ENCODE results near the gene UBA52.
"Not testable (repeated sequence)": the region's sequence is repeated elsewhere in the genome, so short reads cannot be mapped to it uniquely, and the experiment has no call there.

The UBA52 gene

GRCh38 chr19:18571564-18572344 is at the start of gene UBA52:
Gene UBA52 (plus strand): TSS chr19:18571857. CDS start chr19:18573301, 1,444 bp downstream.
- TF ChIP-seq EZH2phosphoT487 (conservative IDR thresholded peaks at IDR 0.05; ENCODE audit: low read length) = no peak
- no peak for TF ChIP-seq CTCF (IDR thresholded peaks at IDR 0.05; ENCODE audit: insufficient read depth, low read length, poor library complexity, severe bottlenecking)
- peaks cover 18% of the 10 kb centered on the region; the same call in 1 of the 2 replicates for H3K36me3 ChIP-seq (ENCODE audit: low read length)
- H3F3A ChIP-seq (ENCODE audit: insufficient read depth) = peaks cover 7% of the 10 kb centered on the region; the same call in 1 of the 2 replicates
- H3K4me3 ChIP-seq (ENCODE audit: insufficient read depth, low read length, poor library complexity, severe bottlenecking) = peak within 1 kb of the TSS; percentile 87
- no peaks in the 10 kb centered on the region for H3K9me3 ChIP-seq (ENCODE audit: insufficient read depth, low read length)
- H3K27ac ChIP-seq (ENCODE audit: low read depth, low read length) = peak within 1 kb of the TSS; percentile 71
- H4K20me1 ChIP-seq (ENCODE audit: low read depth, low read length) = peaks cover 6% of the 10 kb centered on the region; the same call in 1 of the 2 replicates
- no peaks in the 10 kb centered on the region for H3K9me2 ChIP-seq (replicated peaks; ENCODE audit: insufficient read depth, low read length)
- H2AFZ ChIP-seq (ENCODE audit: low read depth, low read length, severe bottlenecking) = peak within 1 kb of the TSS; percentile 61
- peak within 1 kb of the TSS; percentile 95 for H3K9ac ChIP-seq (ENCODE audit: low read length)
- no peaks in the 10 kb centered on the region for H3K27me3 ChIP-seq (ENCODE audit: low read length)
- H3K4me2 ChIP-seq (ENCODE audit: low read depth, low read length, poor library complexity, severe bottlenecking) = peak within 1 kb of the TSS; percentile 89
- H3K79me2 ChIP-seq (ENCODE audit: insufficient read depth, low read length) = peaks cover 21% of the 10 kb centered on the region

- Histone ChIP-seq H3K27me3 (ENCODE audit: low read length) (no peaks in the 10 kb centered on the region), H3K4me3 (ENCODE audit: insufficient read depth, low read length, poor library complexity, severe bottlenecking) (peak overlapping the region; percentile 34), H3K27ac (ENCODE audit: low read depth, low read length) (no peak overlapping the region), H4K20me1 (ENCODE audit: low read depth, low read length) (no peaks in the 10 kb centered on the region), H3K9me3 (ENCODE audit: insufficient read depth, low read length) (no peaks in the 10 kb centered on the region), H3F3A (ENCODE audit: insufficient read depth) (no peaks in the 10 kb centered on the region), H3K79me2 (ENCODE audit: insufficient read depth, low read length) (peaks cover 43% of the 10 kb centered on the region), H3K9me2 (replicated peaks; ENCODE audit: insufficient read depth, low read length) (no peaks in the 10 kb centered on the region), H3K9ac (ENCODE audit: low read length) (peak overlapping the region; percentile 91), H3K36me3 (ENCODE audit: low read length) (no peaks in the 10 kb centered on the region), H2AFZ (ENCODE audit: low read depth, low read length, severe bottlenecking) (peak overlapping the region; percentile 75), H3K4me2 (ENCODE audit: low read depth, low read length, poor library complexity, severe bottlenecking) (peak overlapping the region; percentile 51)
- no peak for TF ChIP-seq CTCF (IDR thresholded peaks at IDR 0.05; ENCODE audit: insufficient read depth, low read length, poor library complexity, severe bottlenecking)
These were observed 49.4 kb upstream of the UBA52 start for GRCh38 chr19:18522124-18522861.

GRCh38 chr19:18522862-18523440 is 48.7 kb upstream of the UBA52 start:
- not testable (repeated sequence) for H3K9me3 ChIP-seq (ENCODE audit: insufficient read depth, low read length); H3K36me3 ChIP-seq (ENCODE audit: low read length); H4K20me1 ChIP-seq (ENCODE audit: low read depth, low read length); H3K27ac ChIP-seq (ENCODE audit: low read depth, low read length); H3K27me3 ChIP-seq (ENCODE audit: low read length); H3K9me2 ChIP-seq (replicated peaks; ENCODE audit: insufficient read depth, low read length); H3F3A ChIP-seq (ENCODE audit: insufficient read depth)
- H3K4me3 ChIP-seq (ENCODE audit: insufficient read depth, low read length, poor library complexity, severe bottlenecking) = peak overlapping the region; percentile 34
- peak overlapping the region; percentile 40; the same call in 1 of the 2 replicates for H3K9ac ChIP-seq (ENCODE audit: low read length)
- H2AFZ ChIP-seq (ENCODE audit: low read depth, low read length, severe bottlenecking) = peak overlapping the region; percentile 75
- H3K4me2 ChIP-seq (ENCODE audit: low read depth, low read length, poor library complexity, severe bottlenecking) = peak overlapping the region; percentile 51
- peaks cover 37% of the 10 kb centered on the region for H3K79me2 ChIP-seq (ENCODE audit: insufficient read depth, low read length)
